ENCODE data around the gene BATF3.
"Not testable (repeated sequence)": the region's sequence is repeated elsewhere in the genome, so short reads cannot be mapped to it uniquely, and the experiment has no call there.

Gene BATF3

DNA sequence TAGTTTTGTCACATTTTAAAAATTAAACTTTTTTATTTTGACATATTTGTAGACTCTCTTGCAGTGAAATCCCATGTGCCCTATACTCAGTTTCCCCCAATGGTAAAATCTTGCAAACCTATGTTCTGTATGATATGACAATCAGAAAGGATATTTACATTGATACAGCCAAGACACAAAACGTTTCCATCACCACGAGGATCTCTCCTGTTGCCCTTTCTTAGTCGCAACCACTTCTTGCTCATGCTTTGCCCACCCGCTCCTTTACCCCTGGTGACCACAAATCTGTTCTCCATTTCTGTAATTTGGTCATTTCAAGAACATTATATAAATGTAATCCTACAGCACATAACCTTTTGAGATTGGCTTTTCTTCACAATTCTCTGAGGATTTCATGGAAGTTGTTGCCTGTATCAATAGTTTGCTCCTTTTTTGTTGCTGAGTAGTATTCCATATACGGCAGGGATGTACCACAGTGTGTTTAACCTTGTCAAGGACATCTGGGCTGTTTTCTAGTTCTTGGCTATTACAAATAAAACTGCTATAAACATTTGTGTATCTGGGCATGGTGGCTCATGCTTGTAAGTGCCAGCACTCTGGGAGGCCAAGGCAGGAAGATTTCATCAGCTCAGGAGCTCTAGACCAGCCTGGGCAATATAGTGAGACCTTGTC lies 14.0 kb upstream of the BATF3 start:
- H2BK15ac ChIP-seq (ENCODE audit: low read depth, poor library complexity, severe bottlenecking) = no peak overlapping the region
- no peak overlapping the region for H3K4me3 ChIP-seq (ENCODE audit: insufficient read depth in 1 of 2, low read depth in 1 of 2, low read length in 2 of 2)
- no peak overlapping the region for H2BK120ac ChIP-seq (ENCODE audit: low read depth, low read length)
- H3K18ac ChIP-seq (ENCODE audit: low read depth in 1 of 2, low read length in 2 of 2) = no peak overlapping the region
- no peaks in the 10 kb centered on the region for H3K27me3 ChIP-seq (ENCODE audit: control insufficient read depth in 1 of 2, insufficient read depth in 1 of 2, low read length in 2 of 2)
- 79% methylated on average over 4 of the region's 5 CpGs for WGBS
- no peak overlapping the region for H3K23ac ChIP-seq (ENCODE audit: low read length in 2 of 2)
- H3K4me2 ChIP-seq (ENCODE audit: low read length, poor library complexity, severe bottlenecking) = no peak overlapping the region
- no peaks in the 10 kb centered on the region for H3K36me3 ChIP-seq (ENCODE audit: control insufficient read depth in 1 of 2, insufficient read depth in 2 of 2, low read depth in 1 of 2, low read length in 2 of 2)
- no peak overlapping the region for H3K27ac ChIP-seq (ENCODE audit: low read length, poor library complexity, severe bottlenecking)
- no peak overlapping the region for H2BK12ac ChIP-seq (ENCODE audit: low read length in 2 of 2)
- no peak overlapping the region for H4K8ac ChIP-seq (ENCODE audit: low read length)
- no peak overlapping the region for H3K14ac ChIP-seq (ENCODE audit: low read length in 2 of 2)
- no peak overlapping the region for H3K4ac ChIP-seq (ENCODE audit: low read depth in 1 of 2, low read length in 2 of 2)
- no peak overlapping the region for H2AFZ ChIP-seq (ENCODE audit: low read depth, low read length)
- H3K9ac ChIP-seq (ENCODE audit: low read length) = no peak overlapping the region
- H2AK5ac ChIP-seq (ENCODE audit: low read length, severe bottlenecking) = no peak overlapping the region
- no peak for DNase-seq
- H3K79me1 ChIP-seq (replicated peaks; ENCODE audit: low read length, poor library complexity, severe bottlenecking) = no peaks in the 10 kb centered on the region
- no peak overlapping the region for H4K91ac ChIP-seq (ENCODE audit: low read length)
- H3K4me1 ChIP-seq (ENCODE audit: control insufficient read depth, insufficient read depth, low read depth, low read length) = no peaks in the 10 kb centered on the region
- H3K9me3 ChIP-seq (ENCODE audit: control insufficient read depth, low read length) = no peaks in the 10 kb centered on the region
- no peak overlapping the region for H2BK5ac ChIP-seq (ENCODE audit: low read depth, low read length, poor library complexity, severe bottlenecking)

DNA sequence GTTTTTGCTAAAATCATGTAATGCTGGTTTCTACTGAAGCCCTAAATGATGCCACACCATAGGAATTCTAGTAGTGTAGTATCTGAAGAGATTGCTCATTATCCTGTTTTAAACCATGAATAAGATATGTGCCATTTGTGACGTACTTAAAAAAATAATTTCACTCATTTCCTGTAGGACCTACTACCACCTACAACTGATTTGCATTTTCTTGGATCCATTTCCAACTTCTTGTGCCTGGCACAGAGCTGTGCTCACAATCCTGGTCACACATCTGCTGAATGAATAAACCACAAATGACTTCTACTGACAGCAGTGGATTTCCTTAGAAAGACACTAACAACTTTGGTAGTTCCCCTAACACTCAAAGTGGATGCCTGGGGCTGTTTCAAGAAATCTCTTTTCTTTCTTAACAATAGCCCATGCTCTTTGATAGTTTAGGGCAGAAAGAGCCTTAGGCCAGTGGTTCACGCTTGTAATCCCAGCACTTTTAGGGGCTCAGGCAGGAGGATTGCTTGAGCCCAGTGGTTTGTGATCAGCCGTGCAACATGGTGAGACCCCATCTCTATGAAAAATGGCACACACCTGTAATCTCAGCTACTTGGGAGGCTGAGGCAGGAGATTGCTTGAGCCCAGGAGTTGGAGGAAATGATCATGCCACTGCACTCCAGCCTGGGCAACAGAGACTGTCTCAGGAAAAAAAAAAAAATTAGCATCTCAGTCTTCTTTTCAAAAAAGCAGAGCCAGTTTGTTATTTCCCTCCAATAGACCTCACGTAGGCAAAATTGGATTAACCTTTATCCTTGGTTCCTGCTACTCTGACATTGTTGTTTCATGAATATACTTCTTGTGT lies 13.0 kb upstream of the BATF3 start:
- Histone ChIP-seq H2AFZ (ENCODE audit: low read depth, low read length) (no peak overlapping the region), H3K4me3 (ENCODE audit: insufficient read depth in 1 of 2, low read depth in 1 of 2, low read length in 2 of 2) (no peak overlapping the region), H3K4ac (ENCODE audit: low read depth in 1 of 2, low read length in 2 of 2) (no peak overlapping the region), H3K9ac (ENCODE audit: low read length) (peak overlapping the region; percentile 13), H2BK120ac (ENCODE audit: low read depth, low read length) (no peak overlapping the region), H3K18ac (ENCODE audit: low read depth in 1 of 2, low read length in 2 of 2) (no peak overlapping the region), H3K79me1 (replicated peaks; ENCODE audit: low read length, poor library complexity, severe bottlenecking) (no peaks in the 10 kb centered on the region), H3K14ac (ENCODE audit: low read length in 2 of 2) (no peak overlapping the region), H2BK12ac (ENCODE audit: low read length in 2 of 2) (peak overlapping the region in 1 of 2 experiments; percentile 6), H4K91ac (ENCODE audit: low read length) (no peak overlapping the region), H2BK5ac (ENCODE audit: low read depth, low read length, poor library complexity, severe bottlenecking) (no peak overlapping the region), H3K36me3 (ENCODE audit: control insufficient read depth in 1 of 2, insufficient read depth in 2 of 2, low read depth in 1 of 2, low read length in 2 of 2) (no peaks in the 10 kb centered on the region), H3K23ac (ENCODE audit: low read length in 2 of 2) (no peak overlapping the region), H2BK15ac (ENCODE audit: low read depth, poor library complexity, severe bottlenecking) (no peak overlapping the region), H3K4me2 (ENCODE audit: low read length, poor library complexity, severe bottlenecking) (no peak overlapping the region), H2AK5ac (ENCODE audit: low read length, severe bottlenecking) (no peak overlapping the region), H3K4me1 (ENCODE audit: control insufficient read depth, insufficient read depth, low read depth, low read length) (no peaks in the 10 kb centered on the region), H3K27me3 (ENCODE audit: control insufficient read depth in 1 of 2, insufficient read depth in 1 of 2, low read length in 2 of 2) (no peaks in the 10 kb centered on the region), H3K9me3 (ENCODE audit: control insufficient read depth, low read length) (no peaks in the 10 kb centered on the region), H4K8ac (ENCODE audit: low read length) (no peak overlapping the region), H3K27ac (ENCODE audit: low read length, poor library complexity, severe bottlenecking) (no peak overlapping the region)
- DNase-seq = peak; percentile 46
- WGBS = 81% methylated on average over 4 of the region's 4 CpGs

DNA sequence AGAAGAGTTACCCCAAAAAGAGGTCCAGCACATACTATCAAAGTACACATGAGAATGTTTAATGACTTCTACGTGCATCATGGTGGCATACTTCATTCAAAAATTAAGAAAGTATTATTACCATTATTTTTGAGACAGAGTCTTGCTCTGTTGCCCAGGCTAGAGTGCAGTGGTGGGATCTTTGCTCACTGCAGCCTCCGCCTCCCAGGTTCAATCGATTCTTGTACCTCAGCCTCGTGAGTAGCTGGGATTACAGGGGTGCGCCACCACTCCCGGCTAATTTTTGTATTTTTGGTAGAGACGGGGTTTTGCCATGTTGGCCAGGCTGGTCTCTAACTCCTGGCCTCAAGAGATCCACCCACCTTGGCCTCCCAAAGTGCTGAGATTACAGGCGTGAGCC lies 12.3 kb upstream of the BATF3 start:
- H2AK5ac ChIP-seq (ENCODE audit: low read length, severe bottlenecking); H3K27ac ChIP-seq (ENCODE audit: low read length, poor library complexity, severe bottlenecking); H3K4me2 ChIP-seq (ENCODE audit: low read length, poor library complexity, severe bottlenecking); H2BK15ac ChIP-seq (ENCODE audit: low read depth, poor library complexity, severe bottlenecking); H2AFZ ChIP-seq (ENCODE audit: low read depth, low read length); H2BK12ac ChIP-seq (ENCODE audit: low read length in 2 of 2); H3K79me1 ChIP-seq (replicated peaks; ENCODE audit: low read length, poor library complexity, severe bottlenecking); H3K18ac ChIP-seq (ENCODE audit: low read depth in 1 of 2, low read length in 2 of 2); H3K9ac ChIP-seq (ENCODE audit: low read length); H3K4me1 ChIP-seq (ENCODE audit: control insufficient read depth, insufficient read depth, low read depth, low read length); H2BK120ac ChIP-seq (ENCODE audit: low read depth, low read length); H3K36me3 ChIP-seq (ENCODE audit: control insufficient read depth in 1 of 2, insufficient read depth in 2 of 2, low read depth in 1 of 2, low read length in 2 of 2); H3K23ac ChIP-seq (ENCODE audit: low read length in 2 of 2); H3K27me3 ChIP-seq (ENCODE audit: control insufficient read depth in 1 of 2, insufficient read depth in 1 of 2, low read length in 2 of 2); H3K14ac ChIP-seq (ENCODE audit: low read length in 2 of 2); DNase-seq; H4K8ac ChIP-seq (ENCODE audit: low read length); H4K91ac ChIP-seq (ENCODE audit: low read length); H2BK5ac ChIP-seq (ENCODE audit: low read depth, low read length, poor library complexity, severe bottlenecking); H3K9me3 ChIP-seq (ENCODE audit: control insufficient read depth, low read length); H3K4ac ChIP-seq (ENCODE audit: low read depth in 1 of 2, low read length in 2 of 2); H3K4me3 ChIP-seq (ENCODE audit: insufficient read depth in 1 of 2, low read depth in 1 of 2, low read length in 2 of 2): not testable (repeated sequence)
- WGBS = 97% methylated on average over 6 of the region's 8 CpGs

DNA sequence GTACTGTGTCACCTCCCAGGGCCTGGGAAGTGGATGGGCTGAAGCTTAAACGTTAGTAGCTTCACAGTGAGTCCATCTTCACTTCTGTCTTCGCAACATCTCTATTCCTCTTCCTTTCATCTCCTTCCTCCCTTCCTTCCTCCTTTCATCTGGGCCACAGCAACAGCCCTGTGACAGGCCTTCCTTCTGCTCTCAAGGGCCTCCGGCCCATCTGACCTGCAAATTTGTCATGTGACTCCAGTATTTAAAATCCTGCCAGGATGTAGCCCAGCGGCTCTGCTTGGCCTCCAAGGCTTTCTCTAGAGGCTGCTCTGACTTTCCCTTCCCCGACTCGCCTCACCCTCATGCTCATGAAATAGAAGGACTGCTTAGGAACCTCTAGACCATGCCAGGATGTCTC lies 10.9 kb upstream of the BATF3 start:
- Histone ChIP-seq H2AFZ (ENCODE audit: low read depth, low read length) (no peak overlapping the region), H3K23ac (ENCODE audit: low read length in 2 of 2) (no peak overlapping the region), H3K4me2 (ENCODE audit: low read length, poor library complexity, severe bottlenecking) (no peak overlapping the region), H3K4me1 (ENCODE audit: control insufficient read depth, insufficient read depth, low read depth, low read length) (no peaks in the 10 kb centered on the region), H2BK120ac (ENCODE audit: low read depth, low read length) (no peak overlapping the region), H2BK5ac (ENCODE audit: low read depth, low read length, poor library complexity, severe bottlenecking) (no peak overlapping the region), H2BK12ac (ENCODE audit: low read length in 2 of 2) (no peak overlapping the region), H3K14ac (ENCODE audit: low read length in 2 of 2) (no peak overlapping the region), H3K4ac (ENCODE audit: low read depth in 1 of 2, low read length in 2 of 2) (no peak overlapping the region), H3K27ac (ENCODE audit: low read length, poor library complexity, severe bottlenecking) (no peak overlapping the region), H2AK5ac (ENCODE audit: low read length, severe bottlenecking) (no peak overlapping the region), H4K8ac (ENCODE audit: low read length) (no peak overlapping the region), H3K9me3 (ENCODE audit: control insufficient read depth, low read length) (no peaks in the 10 kb centered on the region), H3K4me3 (ENCODE audit: insufficient read depth in 1 of 2, low read depth in 1 of 2, low read length in 2 of 2) (no peak overlapping the region), H3K18ac (ENCODE audit: low read depth in 1 of 2, low read length in 2 of 2) (no peak overlapping the region), H3K27me3 (ENCODE audit: control insufficient read depth in 1 of 2, insufficient read depth in 1 of 2, low read length in 2 of 2) (no peaks in the 10 kb centered on the region), H3K9ac (ENCODE audit: low read length) (no peak overlapping the region), H2BK15ac (ENCODE audit: low read depth, poor library complexity, severe bottlenecking) (no peak overlapping the region), H3K36me3 (ENCODE audit: control insufficient read depth in 1 of 2, insufficient read depth in 2 of 2, low read depth in 1 of 2, low read length in 2 of 2) (no peaks in the 10 kb centered on the region), H4K91ac (ENCODE audit: low read length) (no peak overlapping the region), H3K79me1 (replicated peaks; ENCODE audit: low read length, poor library complexity, severe bottlenecking) (no peaks in the 10 kb centered on the region)
- WGBS = 87% methylated on average over 6 of the region's 6 CpGs
- no peak for DNase-seq
